K562 (cell line): Measurements from ENCODE around the gene ROBO2. TPM values are rescaled to one million over a fixed set of nuclear protein-coding genes. Genes with fewer than 3 reads are reported as not detected.

Experiments
- E2F6 ChIP-seq, 2 experiments: IDR thresholded peaks; 2 replicates each; pipeline ENCODE4 v1.6.1; 2011; ENCODE audit warnings: borderline replicate concordance in 1 of 2, control low read depth in 1 of 2, low read depth in 1 of 2, low read length in 1 of 2, mild to moderate bottlenecking in 1 of 2, mixed read lengths in 1 of 2, moderate library complexity in 1 of 2; ENCODE audit not compliant: insufficient read depth in 1 of 2, insufficient read length in 1 of 2, poor library complexity in 1 of 2, severe bottlenecking in 1 of 2; ENCODE audit errors: extremely low read depth in 1 of 2
- MCM2 ChIP-seq: fragments of 450-650 bp; IDR thresholded peaks from 2 replicates; pipeline ENCODE4 v1.6.1; 2017; ENCODE audit warnings: low read depth, mild to moderate bottlenecking
- MYC ChIP-seq, 2 experiments: fragments of 250-450 bp in 1 of 2; sonication (Bioruptor Pico) in 1 of 2; IDR thresholded peaks; 2 replicates each; pipeline versions ENCODE4 v1.5.1 to v1.6.1; 2012 to 2021; ENCODE audit warnings: low read depth in 2 of 2, borderline replicate concordance in 1 of 2, improper control_type of control experiment in 1 of 2, low read length in 1 of 2, mild to moderate bottlenecking in 1 of 2, moderate library complexity in 1 of 2
- RBM39 ChIP-seq: fragments of 200-400 bp; formaldehyde crosslinking; optimal IDR thresholded peaks from 2 replicates; pipeline ENCODE3; 2018; ENCODE audit warnings: low read depth, low read length
- RCOR1 ChIP-seq, 2 experiments: IDR thresholded peaks; 2 replicates each; pipeline ENCODE4 v1.6.1; 2012; ENCODE audit warnings: low read depth in 2 of 2, low read length in 2 of 2, borderline replicate concordance in 1 of 2, improper control_type of control experiment in 1 of 2
- SRSF1 ChIP-seq: fragments of 200-400 bp; formaldehyde crosslinking; IDR thresholded peaks from 2 replicates; pipeline ENCODE4 v1.6.1; 2017; ENCODE audit warnings: mild to moderate bottlenecking, low read depth, low read length, moderate library complexity
- TAF15 ChIP-seq: fragments of 200-400 bp; formaldehyde crosslinking; IDR thresholded peaks from 2 replicates; pipeline ENCODE4 v1.6.1; 2017; ENCODE audit warnings: mild to moderate bottlenecking, low read depth, low read length, moderate library complexity
- polyA plus RNA-seq, 8 experiments: library from polyadenylated mRNA; depleted of rRNA in 4 of 8; stranded (reverse) in 5 of 8; unstranded in 3 of 8; fragments of >200 nt; fragmentation: Nextera tagmentation in 2 of 8; fragmentation: Illumina TruSeq in 1 of 8; extraction: Ambion mirVana in 2 of 8; extraction: Trizol in 1 of 8; gene quantifications; 2 replicates each; pipeline versions ENCODE4 v1.2.1 to v1.2.3, GENCODE V29; 2011 to 2014; ENCODE audit warnings: inconsistent platforms in 1 of 8, missing spikeins in 1 of 8
- total RNA-seq, 7 experiments: library from RNA; depleted of rRNA in 6 of 7; stranded (reverse); fragments of >200 nt in 6 of 7; fragmentation: Illumina TruSeq in 2 of 7; extraction: Trizol in 2 of 7; gene quantifications; 2 replicates each; pipeline versions ENCODE4 v1.2.1 to v1.2.3, GENCODE V29; 2011 to 2021; ENCODE audit warnings: low replicate concordance in 1 of 7

ROBO2 gene
- total and polyA plus RNA-seq, 9 of the 15 experiments (the other 6 are each of a cell fraction or from before 2014, with no cell fraction given): 0.84 to 3.0 (median 1.7) TPM

GRCh38 chr3:77038468-77038929 is 1.4 kb upstream of the ROBO2 start (continued):
- TF ChIP-seq E2F6 (IDR thresholded peaks at IDR 0.05; ENCODE audit: borderline replicate concordance in 1 of 2, extremely low read depth in 1 of 2, insufficient read depth in 1 of 2, insufficient read length in 1 of 2, low read depth in 1 of 2, low read length in 1 of 2, poor library complexity in 1 of 2, severe bottlenecking in 1 of 2) (peak in 1 of 2 experiments; percentile 46), MCM2 (no peak), TAF15 (no peak), RCOR1 (IDR thresholded peaks at IDR 0.05; ENCODE audit: borderline replicate concordance in 1 of 2, low read depth in 2 of 2, low read length in 2 of 2) (0 out of 4 replicates have a peak, but pooled peaks of 1 of the 2 experiments have one; percentile 13), SRSF1 (no peak), MYC (IDR thresholded peaks at IDR 0.05; ENCODE audit: low read depth, low read length) (peak; percentile 24; the same call in 1 of the 2 replicates), MYC (CRISPR knock-in tag; IDR thresholded peaks at IDR 0.05; ENCODE audit: borderline replicate concordance, low read depth) (no peak), RBM39 (no peak)
- TF ChIP-seq, all 486 proteins: peak for 10
